Dedifferentiated amniotic fluid mesenchymal stem cell (primary cell): ENCODE data around the gene SLC22A7.
"Not testable (repeated sequence)": the region's sequence is repeated elsewhere in the genome, so short reads cannot be mapped to it uniquely, and the experiment has no call there.

ENCODE experiments used
- DNase-seq: peaks from one replicate; pipeline ENCODE4 v3.0.0-alpha.2; 2016; ENCODE audit errors: extremely low spot score

Gene SLC22A7

DNA sequence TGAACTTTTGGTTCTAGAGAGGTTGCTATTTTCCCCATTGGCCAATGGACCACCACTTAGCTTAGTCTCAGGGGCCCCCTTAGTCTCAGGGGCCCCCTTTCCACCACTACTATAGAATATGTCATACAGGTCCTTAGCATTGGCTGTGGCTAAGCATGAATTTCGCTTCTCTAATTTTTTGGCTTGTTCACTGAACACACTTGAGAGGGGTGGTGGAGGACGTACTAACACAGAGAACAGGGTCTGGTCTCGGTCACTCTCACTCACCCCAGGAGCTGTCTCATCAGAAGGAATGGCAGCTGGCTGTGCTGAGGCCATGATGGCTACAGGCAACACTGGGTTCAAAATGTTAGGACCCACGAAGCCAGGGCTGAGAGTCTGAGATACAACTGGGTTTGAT is 41.1 kb downstream of the SLC22A7 start:
- DNase-seq: no peak

DNA sequence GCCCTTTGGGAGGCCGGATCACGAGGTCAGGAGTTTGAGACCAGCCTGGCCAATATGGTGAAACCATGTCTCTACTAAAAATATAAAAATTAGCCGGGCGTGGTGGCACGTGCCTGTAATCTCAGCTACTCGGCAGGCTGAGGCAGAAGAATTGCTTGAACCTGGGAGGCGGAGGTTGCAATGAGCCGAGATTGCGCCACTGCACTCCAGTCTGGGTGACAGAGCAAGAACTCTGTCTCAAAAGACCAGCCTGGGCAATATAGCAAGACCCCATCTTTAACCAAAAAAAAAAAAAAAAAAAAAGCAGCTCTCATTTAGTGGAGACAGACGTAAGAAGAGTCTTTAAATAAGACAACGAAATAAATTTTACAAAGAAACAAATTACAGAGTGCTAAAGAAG is 48.2 kb downstream of the SLC22A7 start:
- DNase-seq: not testable (repeated sequence)

DNA sequence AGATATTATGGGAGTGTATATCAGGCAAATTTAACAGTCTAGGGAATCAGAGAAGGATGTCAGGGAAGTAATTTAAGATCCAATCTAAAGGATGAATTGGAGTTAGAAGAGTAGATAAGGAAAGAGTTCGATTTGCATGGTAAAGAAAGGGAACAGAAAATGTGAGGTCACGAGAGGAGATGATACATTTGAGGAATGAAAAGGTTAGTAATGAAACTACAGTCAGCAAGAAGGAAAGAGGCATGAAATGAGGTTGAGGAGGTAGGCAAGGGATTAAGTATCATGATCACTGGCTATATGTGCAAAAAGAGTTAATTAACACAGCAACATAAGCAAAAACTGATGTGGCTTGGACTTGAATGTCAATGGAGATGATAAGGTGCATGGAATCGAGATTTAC is 49.0 kb downstream of the SLC22A7 start:
- DNase-seq: no peak

DNA sequence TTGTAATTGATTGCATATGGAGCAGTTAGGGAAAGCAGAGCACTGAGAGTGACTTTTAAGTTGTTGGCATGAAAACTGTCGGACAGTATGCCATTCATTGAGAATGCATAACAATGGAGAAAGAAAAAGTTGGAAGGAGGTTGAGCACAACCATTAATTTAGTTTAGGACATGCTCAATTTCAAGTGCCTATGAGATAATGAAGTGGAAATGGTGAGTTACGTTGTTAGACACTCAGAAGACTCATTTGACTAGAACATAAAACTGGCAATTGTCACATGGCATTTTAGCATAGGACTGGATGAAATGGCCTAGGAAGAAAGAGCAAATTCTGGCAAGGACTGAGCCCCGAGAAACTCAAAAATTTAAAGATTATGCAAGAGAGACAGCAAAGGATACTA is 49.4 kb downstream of the SLC22A7 start:
- no peak for DNase-seq

DNA sequence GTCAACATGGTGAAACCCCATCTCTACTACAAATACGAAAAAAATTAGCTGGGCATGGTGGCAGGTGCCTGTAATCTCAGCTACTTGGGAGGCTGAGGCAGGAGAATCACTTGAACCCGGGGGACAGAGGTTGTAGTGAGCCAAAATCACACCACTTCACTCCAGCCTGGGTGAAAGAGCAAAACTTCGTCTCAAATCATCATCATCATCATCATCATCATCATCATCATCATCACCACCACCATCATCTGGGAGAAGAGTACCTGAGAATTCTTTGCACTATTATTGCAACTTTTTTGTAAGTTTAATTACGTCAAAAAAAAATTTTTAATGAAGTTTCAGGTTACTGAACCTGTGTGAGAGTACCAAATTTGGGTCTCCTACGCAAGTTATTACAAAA is 53.9 kb downstream of the SLC22A7 start:
- not testable (repeated sequence) for DNase-seq
